KBM-7 (cell line): Measurements from ENCODE around the gene CHRNA3.
"Not testable (repeated sequence)": the region's sequence is repeated elsewhere in the genome, so short reads cannot be mapped to it uniquely, and the experiment has no call there.

Experiments used
- DNase-seq: peaks from one replicate; pipeline ENCODE4 v3.0.0-alpha.2; 2015
- in situ Hi-C: fragments of 300-500 bp; cut with MboI; formaldehyde crosslinking; loops from 2 replicates; pipeline ENCODE4 v1.14.3; 2020; ENCODE audit warnings: low sequenced_read_pairs, low pct_unique_long_range_greater_than_20kb, mixed read lengths

Gene CHRNA3

GRCh38 chr15:78620021-78620526 lies 722 bp downstream of the CHRNA3 start:
- in situ Hi-C loops = no loop called here
- DNase-seq = peak; percentile 79

GRCh38 chr15:78619022-78619950 lies 1.5 kb downstream of the CHRNA3 start:
- in situ Hi-C loops = no loop called here
- DNase-seq = no peak

GRCh38 chr15:78618490-78618934 lies 2.3 kb downstream of the CHRNA3 start:
- peak; percentile 96 for DNase-seq
- in situ Hi-C loops = no loop called here

GRCh38 chr15:78618064-78618463 lies 2.7 kb downstream of the CHRNA3 start:
- DNase-seq = no peak
- in situ Hi-C loops = no loop called here

GRCh38 chr15:78617516-78617915 lies 3.3 kb downstream of the CHRNA3 start:
- no peak for DNase-seq

GRCh38 chr15:78617076-78617475 lies 3.7 kb downstream of the CHRNA3 start:
- no peak for DNase-seq
- in situ Hi-C loops = no loop called here

More at GRCh38 chr15:78617516-78617915, 3.3 kb downstream of the CHRNA3 start:
- in situ Hi-C loops = no loop called here

- DNase-seq = no peak
- in situ Hi-C loops = no loop called here
These were observed 4.3 kb downstream of the CHRNA3 start for GRCh38 chr15:78616506-78616905.

- in situ Hi-C loops = no loop called here
These were observed 5.6 kb downstream of the CHRNA3 start for GRCh38 chr15:78615151-78615589.

GRCh38 chr15:78614021-78614420 lies 6.8 kb downstream of the CHRNA3 start:
- in situ Hi-C loops = no loop called here

More at GRCh38 chr15:78615151-78615589, 5.6 kb downstream of the CHRNA3 start:
- no peak for DNase-seq

GRCh38 chr15:78609551-78609950 lies 11.2 kb downstream of the CHRNA3 start:
- not testable (repeated sequence) for DNase-seq

More at GRCh38 chr15:78614021-78614420, 6.8 kb downstream of the CHRNA3 start:
- no peak for DNase-seq

GRCh38 chr15:78605680-78606079 lies 15.1 kb downstream of the CHRNA3 start:
- in situ Hi-C loops = no loop called here

More at GRCh38 chr15:78609551-78609950, 11.2 kb downstream of the CHRNA3 start:
- in situ Hi-C loops = not testable (repeated sequence)

GRCh38 chr15:78605201-78605600 lies 15.6 kb downstream of the CHRNA3 start:
- in situ Hi-C loops = no loop called here
- DNase-seq = no peak

More at GRCh38 chr15:78605680-78606079, 15.1 kb downstream of the CHRNA3 start:
- DNase-seq = no peak

GRCh38 chr15:78604420-78604819 lies 16.4 kb downstream of the CHRNA3 start:
- DNase-seq = no peak
- in situ Hi-C loops = no loop called here

GRCh38 chr15:78603467-78603866 lies 17.3 kb downstream of the CHRNA3 start:
- in situ Hi-C loops = no loop called here
- DNase-seq = no peak

GRCh38 chr15:78599189-78599588 lies 21.6 kb downstream of the CHRNA3 start:
- DNase-seq = no peak
- in situ Hi-C loops = no loop called here

- no peak for DNase-seq
- in situ Hi-C loops = no loop called here
These were observed 22.4 kb downstream of the CHRNA3 start for GRCh38 chr15:78598348-78598747.

GRCh38 chr15:78597583-78597982 lies 23.2 kb downstream of the CHRNA3 start:
- in situ Hi-C loops = no loop called here
- no peak for DNase-seq

GRCh38 chr15:78574944-78575343 lies 45.9 kb downstream of the CHRNA3 start:
- no peak for DNase-seq
- in situ Hi-C loops = no loop called here

- no peak for DNase-seq
- in situ Hi-C loops = no loop called here
These were observed 47.4 kb downstream of the CHRNA3 start for GRCh38 chr15:78573416-78573815.

- DNase-seq = no peak
- in situ Hi-C loops = no loop called here
These were observed 49.4 kb downstream of the CHRNA3 start for GRCh38 chr15:78571382-78571781.
